Vagina (tissue), 2 donors: ENCODE data around the gene PSMD12.

Experiments
- POLR2A ChIP-seq, 2 donors: fragments of 450-650 bp; IDR thresholded peaks; one replicate each; pipeline ENCODE4 v1.6.1; 2017; ENCODE audit warnings: antibody characterized with exemption in 2 of 2, mild to moderate bottlenecking in 2 of 2, moderate library complexity in 2 of 2
- TF ChIP-seq, protein P1 (sequence below), 3 experiments: fragments of 450-650 bp in 2 of 3; fragments of 200-600 bp in 1 of 3; sonication (generic) in 1 of 3; IDR thresholded peaks; one replicate each; pipeline ENCODE4 v1.5.1; 2017 to 2019; ENCODE audit warnings: antibody characterized with exemption in 3 of 3, mild to moderate bottlenecking in 2 of 3, moderate library complexity in 2 of 3

DNA sequence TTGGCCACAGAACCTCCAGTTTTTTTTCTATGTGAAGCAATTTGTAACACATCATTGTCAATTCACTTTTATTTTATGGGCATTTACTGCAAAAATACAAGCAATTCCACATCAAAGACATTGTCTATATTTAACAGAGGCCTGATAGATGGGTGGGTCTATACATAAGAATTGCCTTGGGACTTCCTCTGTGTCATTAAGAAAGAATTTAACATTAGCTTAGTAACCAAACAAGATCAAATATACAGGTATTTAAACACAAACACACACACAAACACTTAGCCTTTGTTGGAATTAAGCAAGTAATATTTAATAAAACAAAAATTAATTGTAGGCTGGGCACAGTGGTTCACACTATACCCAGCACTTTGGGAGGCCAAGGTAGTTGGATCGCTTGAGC is 6.4 kb upstream of the PSMD12 start:
- TF ChIP-seq, protein P1, sequence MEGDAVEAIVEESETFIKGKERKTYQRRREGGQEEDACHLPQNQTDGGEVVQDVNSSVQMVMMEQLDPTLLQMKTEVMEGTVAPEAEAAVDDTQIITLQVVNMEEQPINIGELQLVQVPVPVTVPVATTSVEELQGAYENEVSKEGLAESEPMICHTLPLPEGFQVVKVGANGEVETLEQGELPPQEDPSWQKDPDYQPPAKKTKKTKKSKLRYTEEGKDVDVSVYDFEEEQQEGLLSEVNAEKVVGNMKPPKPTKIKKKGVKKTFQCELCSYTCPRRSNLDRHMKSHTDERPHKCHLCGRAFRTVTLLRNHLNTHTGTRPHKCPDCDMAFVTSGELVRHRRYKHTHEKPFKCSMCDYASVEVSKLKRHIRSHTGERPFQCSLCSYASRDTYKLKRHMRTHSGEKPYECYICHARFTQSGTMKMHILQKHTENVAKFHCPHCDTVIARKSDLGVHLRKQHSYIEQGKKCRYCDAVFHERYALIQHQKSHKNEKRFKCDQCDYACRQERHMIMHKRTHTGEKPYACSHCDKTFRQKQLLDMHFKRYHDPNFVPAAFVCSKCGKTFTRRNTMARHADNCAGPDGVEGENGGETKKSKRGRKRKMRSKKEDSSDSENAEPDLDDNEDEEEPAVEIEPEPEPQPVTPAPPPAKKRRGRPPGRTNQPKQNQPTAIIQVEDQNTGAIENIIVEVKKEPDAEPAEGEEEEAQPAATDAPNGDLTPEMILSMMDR (IDR thresholded peaks at IDR 0.05), result no peak
- no peak for TF ChIP-seq POLR2A (IDR thresholded peaks at IDR 0.05)
